Small intestine (tissue), 7 donors: ENCODE results near the gene SOD2. TPM values are rescaled to one million over a fixed set of nuclear protein-coding genes. Genes with fewer than 3 reads are reported as not detected.
"Not testable (repeated sequence)": the region's sequence is repeated elsewhere in the genome, so short reads cannot be mapped to it uniquely, and the experiment has no call there.

Source experiments
- DNase-seq, 2 donors: peaks; one replicate each; pipeline versions ENCODE4 v3.0.0 to v3.0.0-alpha.2; 2013
- FAIRE-seq: peaks from 2 replicates; lab custom pipeline; 2012; peaks lifted over from hg19 to GRCh38; lab: Jason Lieb, UNC
- H3K27ac ChIP-seq, 3 donors: one replicate each; pipeline ENCODE4 v1.5.1; 2013; ENCODE audit warnings: low read length in 2 of 3, mild to moderate bottlenecking in 2 of 3, control low read depth in 1 of 3, inconsistent platforms in 1 of 3, low read depth in 1 of 3, moderate library complexity in 1 of 3
- H3K27me3 ChIP-seq, 3 donors: one replicate each; pipeline ENCODE4 v1.6.1; 2013; ENCODE audit warnings: low read length in 3 of 3, inconsistent platforms in 1 of 3; ENCODE audit not compliant: control insufficient read depth in 3 of 3, insufficient read depth in 3 of 3
- H3K36me3 ChIP-seq, 3 donors: one replicate each; pipeline ENCODE4 v1.6.1; 2013; ENCODE audit warnings: low read length in 3 of 3, inconsistent platforms in 1 of 3, low read depth in 1 of 3, mild to moderate bottlenecking in 1 of 3, moderate library complexity in 1 of 3; ENCODE audit not compliant: control insufficient read depth in 3 of 3, insufficient read depth in 2 of 3
- H3K4me1 ChIP-seq, 3 donors: one replicate each; pipeline ENCODE4 v1.6.1; 2013; ENCODE audit warnings: low read length in 2 of 3, inconsistent platforms in 1 of 3, low read depth in 1 of 3, mild to moderate bottlenecking in 1 of 3, moderate library complexity in 1 of 3; ENCODE audit not compliant: control insufficient read depth in 3 of 3, insufficient read depth in 2 of 3
- H3K4me3 ChIP-seq, 3 donors: one replicate each; pipeline ENCODE4 v1.5.1; 2013; ENCODE audit warnings: low read length in 3 of 3, control low read depth in 1 of 3, inconsistent platforms in 1 of 3, low read depth in 1 of 3, mild to moderate bottlenecking in 1 of 3, moderate library complexity in 1 of 3
- H3K9me3 ChIP-seq, 2 donors: one replicate each; pipeline ENCODE4 v1.6.1; 2013; ENCODE audit warnings: low read depth in 1 of 2, low read length in 1 of 2; ENCODE audit not compliant: control insufficient read depth in 2 of 2, insufficient read depth in 1 of 2
- WGBS, 3 donors: extraction: QIAGEN DNeasy Blood & Tissue Kit; methylation state at CpG; one replicate each; pipeline ENCODE4 v1.1.7; 2013; 5-methylcytosine and 5-hydroxymethylcytosine counted together
- polyA plus RNA-seq, 4 donors: library from polyadenylated mRNA; stranded (reverse) in 3 of 4; unstranded in 1 of 4; fragments of 200-250 nt in 3 of 4; fragments of 120-200 nt in 1 of 4; gene quantifications; one replicate each; pipeline versions ENCODE4 v1.2.1 to v1.2.3, GENCODE V29; 2013
- donor health status: healthy with polysubstance abuse.
- donor health status: control.
- donor health status: control.
- donor health status: Bipolar disorder and iron deficiency.
- donor health status: healthy.

Gene SOD2
- polyA plus RNA-seq, 4 donors = 81.6 to 250 (median 140) TPM

DNA sequence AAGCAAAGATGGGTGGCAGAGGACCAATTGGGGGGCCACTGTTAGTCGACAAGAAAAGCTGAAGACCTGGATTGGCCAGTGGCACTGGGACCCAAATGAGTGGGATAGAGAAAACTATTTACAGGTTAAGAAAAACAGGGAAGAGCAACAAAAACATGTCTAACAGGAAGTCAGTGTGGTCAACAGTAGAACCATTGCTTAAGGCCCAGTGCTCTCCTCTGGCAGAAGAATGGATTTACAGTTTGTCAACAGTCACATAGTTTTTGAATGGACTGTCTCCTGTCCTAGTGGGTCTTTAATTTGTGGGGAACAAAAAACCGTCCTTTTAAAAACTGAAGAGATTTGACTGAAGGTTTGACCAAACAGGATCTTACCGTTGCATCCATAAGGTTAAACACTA is 22.1 kb upstream of the SOD2 start:
- DNase-seq (no peak), FAIRE-seq (no peak)
- H3K36me3 ChIP-seq = peaks cover 0 to 5% (median 0%) of the 10 kb centered on the region in 3 donors
- peak overlapping the region in 1 of 3 donors; percentile 43 for H3K27ac ChIP-seq
- peak overlapping the region in 1 of 3 donors; percentile 24 for H3K4me3 ChIP-seq
- no peaks in the 10 kb centered on the region for H3K9me3 ChIP-seq
- WGBS, 3 donors = 82 to 83% (median 83%) methylated on average over 3 of the region's 3 CpGs
- H3K4me1 ChIP-seq = peaks cover 0 to 8% (median 0%) of the 10 kb centered on the region in 3 donors
- no peaks in the 10 kb centered on the region for H3K27me3 ChIP-seq

- H3K4me3 ChIP-seq = no peak overlapping the region
- 28 to 66% (median 42%) methylated on average over 5 of the region's 5 CpGs for WGBS, 3 donors
- H3K27ac ChIP-seq = peak overlapping the region in 1 of 3 donors; percentile 25
- DNase-seq = no peak
- no peaks in the 10 kb centered on the region for H3K27me3 ChIP-seq
- no peaks in the 10 kb centered on the region for H3K9me3 ChIP-seq
- H3K4me1 ChIP-seq = peaks cover 0 to 8% (median 0%) of the 10 kb centered on the region in 3 donors
- FAIRE-seq = no peak
- peaks cover 0 to 4% (median 0%) of the 10 kb centered on the region in 3 donors for H3K36me3 ChIP-seq
Measured at GRCh38 chr6:159714404-159714803, 21.4 kb upstream of the SOD2 start.

DNA sequence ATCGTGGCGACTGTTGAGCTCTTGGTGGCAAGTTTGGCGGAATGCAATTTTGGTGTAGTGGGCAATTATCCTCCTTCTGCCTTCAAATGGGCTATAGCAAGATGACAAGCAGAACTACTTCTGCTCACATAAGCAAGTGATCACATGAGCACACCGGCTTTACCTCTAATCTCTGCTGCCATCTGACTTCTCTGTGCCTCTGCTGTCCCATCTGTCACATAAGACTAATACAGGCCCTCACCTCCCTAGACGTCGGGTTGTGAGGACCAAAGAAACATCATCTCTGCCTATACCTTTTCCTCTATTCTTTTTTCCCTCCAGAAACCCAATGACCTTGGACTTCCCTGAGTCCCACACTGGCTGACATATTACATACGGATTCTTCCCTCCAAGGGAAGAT is 20.9 kb upstream of the SOD2 start:
- no peak overlapping the region for H3K27ac ChIP-seq
- no peak for FAIRE-seq

GRCh38 chr6:159712389-159712788 is 19.3 kb upstream of the SOD2 start:
- not testable (repeated sequence) for DNase-seq, H3K4me3 ChIP-seq, FAIRE-seq, H3K36me3 ChIP-seq, H3K9me3 ChIP-seq, H3K27ac ChIP-seq, H3K27me3 ChIP-seq, H3K4me1 ChIP-seq
- 83 to 99% (median 88%) methylated on average over 3 of the region's 3 CpGs for WGBS, 3 donors

More for the DNA sequence above, 20.9 kb upstream of the SOD2 start:
- no peak for DNase-seq
- Histone ChIP-seq H3K9me3 (no peaks in the 10 kb centered on the region), H3K27me3 (no peaks in the 10 kb centered on the region), H3K4me3 (no peak overlapping the region), H3K36me3 (no peaks in the 10 kb centered on the region), H3K4me1 (peaks cover 0 to 8% (median 0%) of the 10 kb centered on the region in 3 donors)
- 70 to 90% (median 74%) methylated on average over 7 of the region's 7 CpGs for WGBS, 3 donors

- not testable (repeated sequence) for FAIRE-seq, H3K27ac ChIP-seq, H3K9me3 ChIP-seq, DNase-seq, H3K4me3 ChIP-seq, H3K27me3 ChIP-seq, H3K4me1 ChIP-seq, H3K36me3 ChIP-seq
- 75 to 83% (median 77%) methylated on average over 4 of the region's 4 CpGs for WGBS, 3 donors
Measured at GRCh38 chr6:159710603-159711002, 17.6 kb upstream of the SOD2 start.

- Histone ChIP-seq H3K27ac (peak overlapping the region in 2 of 3 donors; percentile 7 to 89), H3K9me3 (peaks cover 0 to 10% of the 10 kb centered on the region in 2 donors), H3K4me3 (no peak overlapping the region), H3K27me3 (no peaks in the 10 kb centered on the region), H3K4me1 (peaks cover 0 to 7% (median 0%) of the 10 kb centered on the region in 3 donors), H3K36me3 (peaks cover 0 to 6% (median 0%) of the 10 kb centered on the region in 3 donors)
- FAIRE-seq = no peak
- WGBS, 3 donors = 78 to 81% (median 79%) methylated on average over 7 of the region's 7 CpGs
- DNase-seq = peak; percentile 35 to 64
Measured at GRCh38 chr6:159701413-159701999, 8.5 kb upstream of the SOD2 start.

- H3K4me1 ChIP-seq = peaks cover 0 to 7% (median 0%) of the 10 kb centered on the region in 3 donors
- no peaks in the 10 kb centered on the region for H3K27me3 ChIP-seq
- H3K36me3 ChIP-seq = peaks cover 0 to 6% (median 0%) of the 10 kb centered on the region in 3 donors
- H3K9me3 ChIP-seq = peaks cover 0 to 10% of the 10 kb centered on the region in 2 donors
- H3K4me3 ChIP-seq = no peak overlapping the region
- H3K27ac ChIP-seq = peak overlapping the region in 2 of 3 donors; percentile 7 to 89
- 45 to 50% (median 50%) methylated on average over 1 of the region's 1 CpG for WGBS, 3 donors
- DNase-seq (no peak), FAIRE-seq (no peak)
Measured at GRCh38 chr6:159700970-159701369, 7.9 kb upstream of the SOD2 start.

DNA sequence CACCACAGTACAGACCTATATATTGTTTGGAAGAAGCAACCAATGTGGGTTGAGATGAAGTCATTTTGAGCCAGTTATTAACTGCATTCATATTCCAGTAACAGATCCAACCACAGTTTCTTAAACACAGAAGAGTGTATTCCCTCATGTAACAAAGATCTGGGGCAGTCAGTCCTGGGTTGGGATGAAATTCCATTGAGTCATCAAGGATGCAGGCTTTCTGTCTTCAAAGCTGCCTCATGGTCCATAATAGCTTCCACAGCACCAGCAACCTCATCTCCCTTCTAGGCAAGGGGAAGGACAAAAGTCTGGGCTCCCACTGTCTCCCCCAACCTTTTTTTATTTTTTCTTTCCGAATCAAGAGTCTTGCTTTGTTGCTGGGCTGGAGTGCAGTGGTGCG is 2.9 kb upstream of the SOD2 start:
- H3K4me3 ChIP-seq = no peak overlapping the region
- H3K27me3 ChIP-seq = no peaks in the 10 kb centered on the region
- no peak overlapping the region for H3K27ac ChIP-seq
- H3K36me3 ChIP-seq = peaks cover 0 to 6% (median 0%) of the 10 kb centered on the region in 3 donors
- no peak for FAIRE-seq
- no peaks in the 10 kb centered on the region for H3K9me3 ChIP-seq
- DNase-seq = no peak
- peaks cover 5 to 16% (median 13%) of the 10 kb centered on the region in 3 donors for H3K4me1 ChIP-seq
- 86 to 96% (median 93%) methylated on average over 2 of the region's 2 CpGs for WGBS, 3 donors
